Activated T-cell treated with anti-CD3 and anti-CD28 coated beads, Interleukin-2, amount 50 U/mL, for 24 hours (primary cell): ENCODE data around the gene LAYN.

Experiments used
- DNase-seq: peaks from one replicate; pipeline ENCODE4 v3.0.0-alpha.2; 2020
- H3K27ac Mint-ChIP-seq: 2 replicates; pipeline ENCODE4 v1.8.0; 2020; ENCODE audit warnings: mild to moderate bottlenecking, mixed read lengths
- H3K27me3 Mint-ChIP-seq: 2 replicates; pipeline ENCODE4 v1.8.0; 2020; ENCODE audit warnings: mixed read lengths
- H3K36me3 Mint-ChIP-seq: 2 replicates; pipeline ENCODE4 v1.8.0; 2020; ENCODE audit warnings: low read depth, mixed read lengths
- H3K4me1 Mint-ChIP-seq: 2 replicates; pipeline ENCODE4 v1.8.0; 2020; ENCODE audit warnings: low read depth, mixed read lengths
- H3K4me3 Mint-ChIP-seq: 2 replicates; pipeline ENCODE4 v1.8.0; 2020; ENCODE audit warnings: mild to moderate bottlenecking, moderate library complexity, mixed read lengths
- H3K9me3 Mint-ChIP-seq: 2 replicates; pipeline ENCODE4 v1.8.0; 2020; ENCODE audit warnings: mixed read lengths

The LAYN gene

GRCh38 chr11:111604392-111605009 is 64.0 kb downstream of the LAYN start:
- no peak for DNase-seq
- no peaks in the 10 kb centered on the region for H3K27me3 Mint-ChIP-seq
- no peak overlapping the region for H3K27ac Mint-ChIP-seq
- H3K4me3 Mint-ChIP-seq: peak overlapping the region; percentile 86
- H3K4me1 Mint-ChIP-seq: peaks cover 30% of the 10 kb centered on the region
- H3K36me3 Mint-ChIP-seq: peaks cover 3% of the 10 kb centered on the region
- H3K9me3 Mint-ChIP-seq: no peaks in the 10 kb centered on the region

DNA sequence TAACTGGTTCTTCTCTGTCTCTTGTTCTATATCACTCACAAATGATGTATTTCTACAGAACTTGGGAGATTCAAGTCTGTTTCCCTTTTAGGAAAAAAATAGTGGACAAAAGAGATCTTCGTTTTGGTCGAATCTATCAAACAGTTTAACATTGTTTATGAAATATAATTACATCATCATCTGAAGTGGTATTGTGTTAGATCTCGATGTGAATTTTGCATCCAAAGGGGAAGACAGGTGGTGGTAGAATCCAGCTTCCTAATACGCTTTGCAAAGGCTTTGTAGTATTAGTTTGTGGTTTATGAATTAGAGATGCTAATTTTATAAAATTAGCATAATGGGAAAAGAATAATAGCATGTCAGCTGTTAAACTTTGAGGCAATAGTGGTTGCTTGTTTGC is 65.2 kb downstream of the LAYN start:
- Mint-ChIP-seq H3K4me1 (peaks cover 30% of the 10 kb centered on the region), H3K27ac (no peak overlapping the region), H3K36me3 (peaks cover 3% of the 10 kb centered on the region), H3K9me3 (no peaks in the 10 kb centered on the region), H3K4me3 (no peak overlapping the region), H3K27me3 (no peaks in the 10 kb centered on the region)
- no peak for DNase-seq

DNA sequence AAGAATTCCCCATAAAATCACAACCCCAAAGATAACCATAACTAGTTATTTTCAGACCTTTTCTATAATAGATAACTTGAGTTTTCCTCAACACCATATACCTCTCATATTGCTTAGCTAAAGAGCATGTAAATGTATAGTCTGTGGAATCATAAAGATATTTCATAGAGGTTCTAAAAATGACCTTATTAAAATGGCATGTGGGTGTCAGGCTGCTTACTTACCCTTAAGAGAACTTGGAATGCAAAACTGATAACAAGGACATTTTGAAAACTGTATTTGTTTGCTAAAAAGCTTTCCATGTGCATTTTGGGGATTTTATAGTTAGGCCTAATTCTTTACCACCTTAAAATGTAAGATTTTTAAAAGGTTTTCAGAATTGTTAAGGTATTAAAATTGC is 66.5 kb downstream of the LAYN start:
- Mint-ChIP-seq H3K4me1 (peaks cover 26% of the 10 kb centered on the region), H3K36me3 (peaks cover 3% of the 10 kb centered on the region), H3K4me3 (no peak overlapping the region), H3K27ac (no peak overlapping the region), H3K9me3 (no peaks in the 10 kb centered on the region), H3K27me3 (no peaks in the 10 kb centered on the region)
- DNase-seq: no peak

- no peak for DNase-seq
- Mint-ChIP-seq H3K36me3 (peaks cover 3% of the 10 kb centered on the region), H3K27me3 (no peaks in the 10 kb centered on the region), H3K4me1 (peaks cover 31% of the 10 kb centered on the region), H3K4me3 (no peak overlapping the region), H3K9me3 (no peaks in the 10 kb centered on the region), H3K27ac (no peak overlapping the region)
Measured at GRCh38 chr11:111607751-111608150, 67.2 kb downstream of the LAYN start.
